Ectodermal cell (in vitro differentiated cells): Measurements from ENCODE around the gene CEP85L.

Experiments used
- H3K27ac ChIP-seq: 2 replicates; pipeline ENCODE4 v1.7.0; 2013; ENCODE audit warnings: mild to moderate bottlenecking, low read depth, low read length; ENCODE audit not compliant: insufficient read depth, poor library complexity, severe bottlenecking
- H3K27me3 ChIP-seq: 2 replicates; pipeline ENCODE4 v1.7.0; 2013; ENCODE audit warnings: mild to moderate bottlenecking, low read length; ENCODE audit not compliant: insufficient read depth, control insufficient read depth, poor library complexity, severe bottlenecking
- H3K36me3 ChIP-seq: one replicate; pipeline ENCODE4 v1.7.0; 2013; ENCODE audit warnings: low read length; ENCODE audit not compliant: control insufficient read depth, insufficient read depth
- H3K4me1 ChIP-seq: one replicate; pipeline ENCODE4 v1.7.0; 2013; ENCODE audit warnings: low read length; ENCODE audit not compliant: control insufficient read depth, insufficient read depth
- H3K4me3 ChIP-seq: 2 replicates; pipeline ENCODE4 v1.7.0; 2013; ENCODE audit warnings: low read depth, low read length, control low read depth; ENCODE audit not compliant: insufficient read depth
- H3K9me3 ChIP-seq: 2 replicates; pipeline ENCODE4 v1.7.0; 2013; ENCODE audit warnings: mild to moderate bottlenecking, low read length, moderate library complexity; ENCODE audit not compliant: control insufficient read depth
- WGBS, 2 experiments: methylation state at CpG; one replicate each; pipeline ENCODE4 v1.1.7; 2013; ENCODE audit warnings: missing lambda C conversion rate in 2 of 2; 5-methylcytosine and 5-hydroxymethylcytosine counted together

The CEP85L gene

GRCh38 chr6:118661831-118662230 lies 10.4 kb upstream of the CEP85L start:
- 84 to 98% methylated on average over 3 of the region's 3 CpGs for WGBS, 2 experiments
- H3K27ac ChIP-seq = no peak overlapping the region
- no peaks in the 10 kb centered on the region for H3K9me3 ChIP-seq
- H3K27me3 ChIP-seq = no peaks in the 10 kb centered on the region
- H3K36me3 ChIP-seq = no peaks in the 10 kb centered on the region
- H3K4me3 ChIP-seq = no peak overlapping the region
- no peaks in the 10 kb centered on the region for H3K4me1 ChIP-seq

- H3K4me1 ChIP-seq = no peaks in the 10 kb centered on the region
- no peak overlapping the region for H3K27ac ChIP-seq
- H3K27me3 ChIP-seq = no peaks in the 10 kb centered on the region
- H3K9me3 ChIP-seq = no peaks in the 10 kb centered on the region
- H3K36me3 ChIP-seq = no peaks in the 10 kb centered on the region
- no peak overlapping the region for H3K4me3 ChIP-seq
These were observed 8.8 kb upstream of the CEP85L start for GRCh38 chr6:118660218-118660569.

GRCh38 chr6:118659513-118660217 lies 8.3 kb upstream of the CEP85L start:
- Histone ChIP-seq H3K27ac (no peak overlapping the region), H3K36me3 (no peaks in the 10 kb centered on the region), H3K27me3 (no peaks in the 10 kb centered on the region), H3K9me3 (no peaks in the 10 kb centered on the region), H3K4me3 (no peak overlapping the region), H3K4me1 (no peaks in the 10 kb centered on the region)
- WGBS, 2 experiments = 88 to 92% methylated on average over 9 of the region's 9 CpGs

GRCh38 chr6:118656847-118657451 lies 5.6 kb upstream of the CEP85L start:
- Histone ChIP-seq H3K27ac (no peak overlapping the region), H3K36me3 (no peaks in the 10 kb centered on the region), H3K4me3 (no peak overlapping the region), H3K27me3 (no peaks in the 10 kb centered on the region), H3K4me1 (no peaks in the 10 kb centered on the region), H3K9me3 (no peaks in the 10 kb centered on the region)
- WGBS, 2 experiments = 84 to 90% methylated on average over 2 to 3 of the region's 3 CpGs

- WGBS, 2 experiments = 70 to 74% methylated on average over 20 of the region's 20 CpGs
- Histone ChIP-seq H3K36me3 (no peaks in the 10 kb centered on the region), H3K27me3 (peaks cover 17% of the 10 kb centered on the region), H3K27ac (no peak overlapping the region), H3K9me3 (no peaks in the 10 kb centered on the region), H3K4me3 (peak overlapping the region; percentile 67), H3K4me1 (no peaks in the 10 kb centered on the region)
These were observed 742 bp upstream of the CEP85L start for GRCh38 chr6:118652051-118652615.

GRCh38 chr6:118650582-118651281 lies 659 bp downstream of the CEP85L start:
- Histone ChIP-seq H3K4me3 (peak overlapping the region; percentile 67), H3K9me3 (no peaks in the 10 kb centered on the region), H3K4me1 (no peaks in the 10 kb centered on the region), H3K27me3 (peaks cover 17% of the 10 kb centered on the region), H3K27ac (peak overlapping the region; percentile 66), H3K36me3 (no peaks in the 10 kb centered on the region)
- WGBS, 2 experiments = 0% methylated on average over 80 of the region's 80 CpGs

GRCh38 chr6:118649918-118650581 lies 1.3 kb downstream of the CEP85L start:
- Histone ChIP-seq H3K27me3 (peaks cover 17% of the 10 kb centered on the region), H3K27ac (no peak overlapping the region), H3K9me3 (no peaks in the 10 kb centered on the region), H3K4me3 (peak overlapping the region; percentile 67), H3K36me3 (no peaks in the 10 kb centered on the region), H3K4me1 (no peaks in the 10 kb centered on the region)
- WGBS, 2 experiments = 8 to 13% methylated on average over 17 of the region's 17 CpGs

- Histone ChIP-seq H3K27ac (no peak overlapping the region), H3K36me3 (no peaks in the 10 kb centered on the region), H3K9me3 (no peaks in the 10 kb centered on the region), H3K4me1 (no peaks in the 10 kb centered on the region), H3K27me3 (peaks cover 17% of the 10 kb centered on the region), H3K4me3 (no peak overlapping the region)
- WGBS, 2 experiments = 93 to 95% methylated on average over 1 to 2 of the region's 2 CpGs
These were observed 2.4 kb downstream of the CEP85L start for GRCh38 chr6:118648866-118649554.

- Histone ChIP-seq H3K27me3 (peaks cover 17% of the 10 kb centered on the region), H3K4me3 (no peak overlapping the region), H3K4me1 (no peaks in the 10 kb centered on the region), H3K36me3 (no peaks in the 10 kb centered on the region), H3K9me3 (no peaks in the 10 kb centered on the region), H3K27ac (no peak overlapping the region)
- WGBS, 2 experiments = 89 to 93% methylated on average over 1 to 2 of the region's 2 CpGs
These were observed 4.4 kb downstream of the CEP85L start for GRCh38 chr6:118646977-118647376.
